ENCODE data around the gene PGR. TPM values are rescaled to one million over a fixed set of nuclear protein-coding genes. Genes with fewer than 3 reads are reported as not detected.

PGR gene
- polyA plus RNA-seq, 1 of the 3 experiments (the other 2 are of a cell fraction), result not detected

- WGBS (ENCODE audit: low lambda C conversion rate), result 0% methylated on average over 1 of the region's 1 CpG
- Histone ChIP-seq H3K9me2 (no peaks in the 10 kb centered on the region), H2AFZ (ENCODE audit: low read depth) (no peak overlapping the region), H3K36me3 (replicated peaks in 1 of 2; ENCODE audit: control insufficient read depth in 1 of 2, insufficient read depth in 2 of 2, low read length in 1 of 2) (no peaks in the 10 kb centered on the region), H3K9me3 (no peaks in the 10 kb centered on the region), H3K4me2 (no peak overlapping the region), H3F3A (replicated peaks; ENCODE audit: insufficient read depth) (no peaks in the 10 kb centered on the region), H3K79me2 (ENCODE audit: insufficient read depth) (no peaks in the 10 kb centered on the region), H4K20me1 (ENCODE audit: insufficient read depth) (no peaks in the 10 kb centered on the region), H3K27me3 (ENCODE audit: insufficient read depth) (no peaks in the 10 kb centered on the region), H3K4me1 (ENCODE audit: control insufficient read depth in 1 of 2, insufficient read depth in 2 of 2, low read depth in 1 of 2, low read length in 1 of 2) (no peaks in the 10 kb centered on the region), H3K4me3 (ENCODE audit: low read depth in 2 of 2, low read length in 1 of 2) (no peak overlapping the region), H3K9ac (no peak overlapping the region), H3K27ac (ENCODE audit: low read depth in 2 of 2, low read length in 1 of 2) (no peak overlapping the region)
- CTCF ChIA-PET, result no interaction called here
- POLR2A ChIA-PET, result no interaction called here
- TF ChIP-seq PBX3 (IDR thresholded peaks at IDR 0.05), result no peak
- TF ChIP-seq FOXJ3 (CRISPR knock-in tag; IDR thresholded peaks at IDR 0.05), result no peak
- TF ChIP-seq RCOR1 (IDR thresholded peaks at IDR 0.05; ENCODE audit: low read length), result no peak
- no peak for TF ChIP-seq TCF12 (IDR thresholded peaks at IDR 0.05)
- no peak for TF ChIP-seq FOSL2 (IDR thresholded peaks at IDR 0.05; ENCODE audit: borderline replicate concordance, low read depth)
- no peak for TF ChIP-seq ZBTB33 (IDR thresholded peaks at IDR 0.05; ENCODE audit: borderline replicate concordance, low read depth)
- no peak for TF ChIP-seq NFIC (IDR thresholded peaks at IDR 0.05; ENCODE audit: borderline replicate concordance)
- TF ChIP-seq MAX (IDR thresholded peaks at IDR 0.05; ENCODE audit: low read depth), result no peak
- TF ChIP-seq SMC3 (IDR thresholded peaks at IDR 0.05; ENCODE audit: low read depth, low read length), result no peak
- TF ChIP-seq TEAD4 (IDR thresholded peaks at IDR 0.05; ENCODE audit: borderline replicate concordance, insufficient read depth), result no peak
- no peak for TF ChIP-seq NRF1 (IDR thresholded peaks at IDR 0.05; ENCODE audit: low read depth, low read length)
- DNase-seq, result no peak
These were observed 46.3 kb downstream of the PGR start for GRCh38 chr11:101083335-101083734.

- no peak overlapping the region for H3K9ac ChIP-seq
- no peaks in the 10 kb centered on the region for H3K9me2 ChIP-seq
- TF ChIP-seq RFX5 (IDR thresholded peaks at IDR 0.05; ENCODE audit: low read length) (no peak), TCF12 (IDR thresholded peaks at IDR 0.05) (no peak), MAX (IDR thresholded peaks at IDR 0.05; ENCODE audit: low read depth) (no peak), SMC3 (IDR thresholded peaks at IDR 0.05; ENCODE audit: low read depth, low read length) (no peak), RCOR1 (IDR thresholded peaks at IDR 0.05; ENCODE audit: low read length) (no peak), PBX3 (IDR thresholded peaks at IDR 0.05) (no peak), FOXM1 (IDR thresholded peaks at IDR 0.05; ENCODE audit: low read depth) (no peak), IRF3 (IDR thresholded peaks at IDR 0.05; ENCODE audit: low read depth, low read length) (no peak), ZBTB33 (IDR thresholded peaks at IDR 0.05; ENCODE audit: borderline replicate concordance, low read depth) (no peak), MEF2A (IDR thresholded peaks at IDR 0.05; ENCODE audit: borderline replicate concordance, low read depth) (no peak), FOXJ3 (CRISPR knock-in tag; IDR thresholded peaks at IDR 0.05) (no peak), USF1 (IDR thresholded peaks at IDR 0.05; ENCODE audit: borderline replicate concordance, low read depth) (no peak), JUND (IDR thresholded peaks at IDR 0.05) (no peak)
- H3F3A ChIP-seq (replicated peaks; ENCODE audit: insufficient read depth), result no peaks in the 10 kb centered on the region
- ChIA-PET CTCF (no interaction called here), POLR2A (no interaction called here)
- no peaks in the 10 kb centered on the region for H4K20me1 ChIP-seq (ENCODE audit: insufficient read depth)
- H3K4me2 ChIP-seq, result no peak overlapping the region
- no peaks in the 10 kb centered on the region for H3K36me3 ChIP-seq (replicated peaks in 1 of 2; ENCODE audit: control insufficient read depth in 1 of 2, insufficient read depth in 2 of 2, low read length in 1 of 2)
- H3K4me3 ChIP-seq (ENCODE audit: low read depth in 2 of 2, low read length in 1 of 2), result no peak overlapping the region
- H3K79me2 ChIP-seq (ENCODE audit: insufficient read depth), result no peaks in the 10 kb centered on the region
- no peaks in the 10 kb centered on the region for H3K9me3 ChIP-seq
- no peaks in the 10 kb centered on the region for H3K27me3 ChIP-seq (ENCODE audit: insufficient read depth)
- no peaks in the 10 kb centered on the region for H3K4me1 ChIP-seq (ENCODE audit: control insufficient read depth in 1 of 2, insufficient read depth in 2 of 2, low read depth in 1 of 2, low read length in 1 of 2)
- no peak overlapping the region for H3K27ac ChIP-seq (ENCODE audit: low read depth in 2 of 2, low read length in 1 of 2)
- no peak overlapping the region for H2AFZ ChIP-seq (ENCODE audit: low read depth)
- no peak for DNase-seq
These were observed 46.8 kb downstream of the PGR start for GRCh38 chr11:101082813-101083212.

All from SK-N-SH (cell line).